SU-DHL-6 (cell line): ENCODE results near the gene RFC3.

ENCODE experiments used
- EZH2phosphoT487 ChIP-seq: fragments of 200-600 bp; sonication (generic), shearing (Covaris generic); conservative IDR thresholded peaks from 2 replicates; pipeline ENCODE4 v1.6.1; 2018; ENCODE audit warnings: mild to moderate bottlenecking, antibody characterized with exemption, low read length, moderate library complexity, mixed read lengths
- TF ChIP-seq, protein P1 (sequence below): fragments of 200-600 bp; sonication (generic); IDR thresholded peaks from one replicate; pipeline ENCODE4 v1.5.1; 2017; ENCODE audit warnings: antibody characterized with exemption, mild to moderate bottlenecking, low read length, moderate library complexity; ENCODE audit not compliant: insufficient read depth, poor library complexity, severe bottlenecking

DNA sequence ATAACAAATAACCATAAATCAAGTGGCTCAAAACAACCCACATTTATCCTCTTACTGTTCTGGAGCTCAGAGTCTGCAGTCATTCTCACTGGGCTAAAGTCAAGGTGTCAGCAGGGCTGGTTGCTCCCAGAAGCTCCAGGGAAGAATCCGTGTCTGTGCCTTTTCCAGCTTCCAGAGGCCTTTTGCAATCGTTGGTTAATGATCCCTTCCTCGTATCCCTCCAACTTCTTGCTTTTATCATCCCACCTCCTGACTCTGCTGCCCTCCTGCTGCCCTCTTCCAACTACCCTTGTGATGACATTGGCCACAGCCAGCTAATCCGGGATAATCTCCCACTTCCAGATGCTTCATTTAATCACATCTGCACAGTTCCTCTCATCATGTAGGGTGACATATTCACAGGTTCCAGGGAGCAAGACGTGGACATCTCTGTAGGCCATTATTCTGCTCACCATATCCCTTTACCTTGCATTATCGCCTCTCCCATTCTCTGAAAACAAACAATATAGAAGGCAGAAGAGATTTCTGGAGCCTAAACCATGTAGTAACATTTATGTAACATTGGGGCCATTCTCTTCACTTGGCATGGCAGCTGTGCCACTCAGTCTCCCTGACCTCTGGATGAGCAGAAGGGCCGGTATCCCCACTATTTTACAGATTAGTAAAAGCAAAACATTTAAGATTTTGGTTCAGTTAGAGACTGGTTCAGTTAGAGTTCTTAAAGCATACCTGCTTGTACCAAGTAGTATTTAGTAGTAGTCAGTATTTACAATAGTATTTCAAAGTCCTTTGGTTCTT, 53.5 kb downstream of the RFC3 start:
- TF ChIP-seq, protein P1, sequence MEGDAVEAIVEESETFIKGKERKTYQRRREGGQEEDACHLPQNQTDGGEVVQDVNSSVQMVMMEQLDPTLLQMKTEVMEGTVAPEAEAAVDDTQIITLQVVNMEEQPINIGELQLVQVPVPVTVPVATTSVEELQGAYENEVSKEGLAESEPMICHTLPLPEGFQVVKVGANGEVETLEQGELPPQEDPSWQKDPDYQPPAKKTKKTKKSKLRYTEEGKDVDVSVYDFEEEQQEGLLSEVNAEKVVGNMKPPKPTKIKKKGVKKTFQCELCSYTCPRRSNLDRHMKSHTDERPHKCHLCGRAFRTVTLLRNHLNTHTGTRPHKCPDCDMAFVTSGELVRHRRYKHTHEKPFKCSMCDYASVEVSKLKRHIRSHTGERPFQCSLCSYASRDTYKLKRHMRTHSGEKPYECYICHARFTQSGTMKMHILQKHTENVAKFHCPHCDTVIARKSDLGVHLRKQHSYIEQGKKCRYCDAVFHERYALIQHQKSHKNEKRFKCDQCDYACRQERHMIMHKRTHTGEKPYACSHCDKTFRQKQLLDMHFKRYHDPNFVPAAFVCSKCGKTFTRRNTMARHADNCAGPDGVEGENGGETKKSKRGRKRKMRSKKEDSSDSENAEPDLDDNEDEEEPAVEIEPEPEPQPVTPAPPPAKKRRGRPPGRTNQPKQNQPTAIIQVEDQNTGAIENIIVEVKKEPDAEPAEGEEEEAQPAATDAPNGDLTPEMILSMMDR, result no peak
- TF ChIP-seq EZH2phosphoT487, result no peak
